Stimulated activated CD8-positive, alpha-beta memory T cell treated with anti-CD3 and anti-CD28 coated beads, Interleukin-15, amount 100 ng/mL, for 4 hours (primary cell): ENCODE measurements around the gene MXRA8.

ENCODE experiments used
- DNase-seq, 2 donors: peaks; one replicate each; pipeline ENCODE4 v3.0.0-alpha.2; 2020; ENCODE audit warnings: low read depth in 2 of 2

MXRA8 gene

GRCh38 chr1:1307261-1307922 lies 51.0 kb downstream of the MXRA8 start:
- DNase-seq = no peak

GRCh38 chr1:1306661-1307260 lies 51.6 kb downstream of the MXRA8 start:
- DNase-seq = no peak

- DNase-seq = no peak
Observed at GRCh38 chr1:1306070-1306660, 52.2 kb downstream of the MXRA8 start.

GRCh38 chr1:1305300-1306069 lies 52.9 kb downstream of the MXRA8 start:
- DNase-seq = peak; percentile 66 to 67

- DNase-seq = no peak
Observed at GRCh38 chr1:1304331-1305299, 53.7 kb downstream of the MXRA8 start.

- no peak for DNase-seq
Observed at GRCh38 chr1:1303736-1304135, 54.6 kb downstream of the MXRA8 start.

- no peak for DNase-seq
Observed at GRCh38 chr1:1302951-1303509, 55.3 kb downstream of the MXRA8 start.
